ENCODE measurements around the gene STAU1.
"Not testable (repeated sequence)": the region's sequence is repeated elsewhere in the genome, so short reads cannot be mapped to it uniquely, and the experiment has no call there.

The STAU1 gene

DNA sequence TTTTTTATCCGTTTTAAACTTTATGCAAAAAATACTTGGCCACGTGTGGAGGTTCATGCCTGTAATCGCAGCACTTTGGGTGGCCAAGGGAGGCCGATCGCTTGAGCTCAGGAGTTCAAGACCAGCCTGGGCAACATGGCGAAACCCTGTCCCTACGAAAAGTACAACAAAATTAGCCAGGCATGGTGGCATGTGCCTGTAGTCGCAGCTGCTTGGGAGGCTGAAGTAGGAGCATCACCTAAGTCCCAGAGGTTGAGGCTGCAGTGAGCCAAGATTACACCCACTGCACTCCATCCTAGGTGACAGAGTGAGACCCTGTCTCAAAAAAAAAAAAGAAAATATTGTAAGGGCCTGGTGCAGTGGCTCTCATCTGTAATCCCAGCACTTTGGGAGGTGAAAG, 97.0 kb downstream of the STAU1 start:
- H3K4me3 ChIP-seq (ENCODE audit: low read depth, low read length), result no peak overlapping the region
- no peak for DNase-seq (ENCODE audit: low read depth)
- in situ Hi-C loops (cut with HindIII; ENCODE audit: low sequenced_read_pairs), result no loop called here
- TF ChIP-seq, protein P1, sequence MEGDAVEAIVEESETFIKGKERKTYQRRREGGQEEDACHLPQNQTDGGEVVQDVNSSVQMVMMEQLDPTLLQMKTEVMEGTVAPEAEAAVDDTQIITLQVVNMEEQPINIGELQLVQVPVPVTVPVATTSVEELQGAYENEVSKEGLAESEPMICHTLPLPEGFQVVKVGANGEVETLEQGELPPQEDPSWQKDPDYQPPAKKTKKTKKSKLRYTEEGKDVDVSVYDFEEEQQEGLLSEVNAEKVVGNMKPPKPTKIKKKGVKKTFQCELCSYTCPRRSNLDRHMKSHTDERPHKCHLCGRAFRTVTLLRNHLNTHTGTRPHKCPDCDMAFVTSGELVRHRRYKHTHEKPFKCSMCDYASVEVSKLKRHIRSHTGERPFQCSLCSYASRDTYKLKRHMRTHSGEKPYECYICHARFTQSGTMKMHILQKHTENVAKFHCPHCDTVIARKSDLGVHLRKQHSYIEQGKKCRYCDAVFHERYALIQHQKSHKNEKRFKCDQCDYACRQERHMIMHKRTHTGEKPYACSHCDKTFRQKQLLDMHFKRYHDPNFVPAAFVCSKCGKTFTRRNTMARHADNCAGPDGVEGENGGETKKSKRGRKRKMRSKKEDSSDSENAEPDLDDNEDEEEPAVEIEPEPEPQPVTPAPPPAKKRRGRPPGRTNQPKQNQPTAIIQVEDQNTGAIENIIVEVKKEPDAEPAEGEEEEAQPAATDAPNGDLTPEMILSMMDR (IDR thresholded peaks at IDR 0.05; ENCODE audit: low read depth, low read length, missing control alignments), result no peak

DNA sequence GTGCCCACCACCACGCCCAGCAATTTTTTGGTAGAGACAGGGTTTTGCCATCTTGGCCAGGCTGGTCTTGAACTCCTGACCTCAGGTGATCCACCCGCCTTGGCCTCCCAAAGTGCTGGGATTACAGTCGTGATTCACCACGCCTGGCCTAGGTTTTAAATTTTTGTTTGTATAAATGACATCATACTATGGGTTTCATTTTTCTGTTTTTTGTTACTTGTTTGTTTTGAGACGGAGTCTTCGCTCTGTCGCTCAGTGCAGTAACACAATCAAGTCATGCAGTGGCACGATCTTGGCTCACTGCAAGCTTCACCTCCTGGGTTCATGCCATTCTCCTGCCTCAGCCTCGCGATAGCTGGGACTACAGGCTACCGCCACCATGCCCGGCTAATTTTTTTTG, 105.8 kb downstream of the STAU1 start:
- H3K4me3 ChIP-seq (ENCODE audit: low read depth, low read length); DNase-seq (ENCODE audit: low read depth): not testable (repeated sequence)
- in situ Hi-C loops (cut with HindIII; ENCODE audit: low sequenced_read_pairs), result loop anchor here (10.0 kb wide), 1 partner anchor 53 kb away; no protein-coding TSS in a partner anchor

DNA sequence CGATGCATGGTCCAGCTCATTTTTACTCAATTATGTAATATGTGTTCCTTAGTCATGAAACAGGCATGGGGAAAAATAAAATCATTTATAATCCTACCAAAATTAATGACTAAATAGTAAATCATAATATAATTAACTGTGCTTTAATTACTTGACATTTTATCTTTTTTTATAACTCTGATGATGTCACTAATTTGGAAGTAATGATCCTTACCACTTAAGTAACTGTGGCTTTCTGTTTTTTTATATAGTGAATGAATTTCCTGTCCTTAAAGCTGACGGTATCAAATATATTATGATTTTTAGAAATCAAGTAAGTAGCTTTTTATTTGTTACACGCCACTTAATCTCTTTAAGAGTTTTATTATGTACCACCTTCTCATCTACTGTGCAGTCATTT, 109.8 kb downstream of the STAU1 start:
- in situ Hi-C loops (cut with HindIII; ENCODE audit: low sequenced_read_pairs), result no loop called here
- DNase-seq (ENCODE audit: low read depth), result no peak
- H3K4me3 ChIP-seq (ENCODE audit: low read depth, low read length), result no peak overlapping the region
- TF ChIP-seq, protein P1 (IDR thresholded peaks at IDR 0.05; ENCODE audit: low read depth, low read length, missing control alignments), result no peak

DNA sequence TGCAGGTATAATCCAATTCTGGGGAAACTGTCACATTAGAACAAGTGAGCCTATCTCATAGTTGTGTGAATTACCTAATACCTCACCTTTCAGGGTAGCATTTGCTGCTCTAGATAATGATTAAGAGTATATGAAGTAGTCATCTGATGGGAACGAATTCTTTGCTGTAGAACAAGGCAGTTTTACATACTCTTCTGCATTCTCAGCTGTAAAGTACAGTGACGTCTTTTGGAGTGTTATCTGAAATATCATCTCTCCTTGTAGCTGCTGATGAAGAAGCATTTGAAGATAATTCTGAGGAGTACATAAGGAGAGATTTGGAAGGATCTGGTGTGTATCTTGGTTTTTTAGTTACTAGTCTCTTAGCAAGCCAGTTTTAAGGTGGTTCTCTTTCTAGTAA, 113.6 kb downstream of the STAU1 start:
- DNase-seq (ENCODE audit: low read depth), result no peak
- in situ Hi-C loops (cut with HindIII; ENCODE audit: low sequenced_read_pairs), result no loop called here
- no peak overlapping the region for H3K4me3 ChIP-seq (ENCODE audit: low read depth, low read length)
- TF ChIP-seq, protein P1 (IDR thresholded peaks at IDR 0.05; ENCODE audit: low read depth, low read length, missing control alignments), result no peak
